ENCODE results near the gene DIAPH1. TPM values are rescaled to one million over a fixed set of nuclear protein-coding genes. Genes with fewer than 3 reads are reported as not detected.

Gene DIAPH1
- total RNA-seq, 1 experiment from 2014 or later = 117 TPM

- Histone ChIP-seq H2AK5ac (ENCODE audit: insufficient read length, low read length) (no peak overlapping the region), H3K4me1 (ENCODE audit: insufficient read depth, low read length) (peaks cover 19% of the 10 kb centered on the region), H4K20me1 (ENCODE audit: control insufficient read depth, insufficient read depth, insufficient read length) (no peaks in the 10 kb centered on the region), H3K79me2 (ENCODE audit: insufficient read depth, low read length) (no peaks in the 10 kb centered on the region), H3K23me2 (ENCODE audit: insufficient read length, low read depth, low read length, poor library complexity, severe bottlenecking) (peaks cover 14% of the 10 kb centered on the region), H3K56ac (ENCODE audit: insufficient read length, low read depth, low read length) (no peak overlapping the region), H3K4me2 (ENCODE audit: insufficient read depth, insufficient read length, low read length) (no peak overlapping the region), H3K9me3 (ENCODE audit: control insufficient read depth, low read depth, low read length) (no peaks in the 10 kb centered on the region), H3K27me3 (ENCODE audit: insufficient read depth, low read length) (peaks cover 4% of the 10 kb centered on the region; the same call in 1 of the 2 replicates), H2BK12ac (ENCODE audit: insufficient read length, low read depth, low read length) (no peak overlapping the region), H2BK20ac (ENCODE audit: low read depth, low read length, poor library complexity, severe bottlenecking) (no peak overlapping the region), H3K18ac (ENCODE audit: insufficient read length, low read depth, low read length) (peak overlapping the region; percentile 33), H3K27ac (ENCODE audit: insufficient read length, low read depth, low read length) (no peak overlapping the region), H3K79me1 (ENCODE audit: insufficient read depth, low read depth, low read length, poor library complexity, severe bottlenecking) (no peaks in the 10 kb centered on the region), H4K5ac (ENCODE audit: insufficient read length, low read depth, low read length) (no peak overlapping the region), H2BK15ac (ENCODE audit: low read depth, low read length) (no peak overlapping the region), H4K8ac (replicated peaks; ENCODE audit: insufficient read length, low read depth, low read length) (no peak overlapping the region), H3K9ac (ENCODE audit: extremely low read depth, insufficient read length, low read length) (no peak overlapping the region), H2BK120ac (ENCODE audit: low read depth, low read length, poor library complexity, severe bottlenecking) (no peak overlapping the region), H3K14ac (ENCODE audit: insufficient read depth, low read length) (peak overlapping the region; percentile 63), H3K23ac (ENCODE audit: insufficient read length, low read depth, low read length) (no peak overlapping the region), H3K4ac (ENCODE audit: low read depth, low read length) (no peak overlapping the region), H2AFZ (ENCODE audit: low read length) (no peak overlapping the region), H4K91ac (ENCODE audit: insufficient read length, low read depth, low read length) (no peak overlapping the region), H3T11ph (ENCODE audit: low read length) (no peak overlapping the region), H2BK5ac (ENCODE audit: insufficient read length, low read length) (no peak overlapping the region)
- peaks cover 2% of the 10 kb centered on the region; the same call in 1 of the 2 replicates for H3K27me3 Mint-ChIP-seq (ENCODE audit: low read depth)
- no CpG with 5 or more reads among the region's 68 CpGs for WGBS (ENCODE audit: extremely low coverage, insufficient read length, low lambda C conversion rate)
- peaks cover 10 to 12% (median 12%) of the 10 kb centered on the region in 3 experiments; a peak in 5 of 7 replicates for H3K36me3 Mint-ChIP-seq (ENCODE audit: insufficient read depth in 1 of 3, low read depth in 3 of 3)
- TF ChIP-seq CTCF (conservative IDR thresholded peaks at IDR 0.05) = no peak
- no peak overlapping the region for H3K27ac Mint-ChIP-seq
- no peak overlapping the region for H3K4me3 Mint-ChIP-seq
- H3K9me3 Mint-ChIP-seq = no peaks in the 10 kb centered on the region
- DNase-seq = peak; percentile 62
- H3K4me1 Mint-ChIP-seq = peaks cover 39% of the 10 kb centered on the region in 2 experiments
These were observed 126.5 kb downstream of the DIAPH1 start for GRCh38 chr5:141492168-141492885.

All from H9 (cell line).